ENCODE measurements around the gene MUC7. TPM values are rescaled to one million over a fixed set of nuclear protein-coding genes. Genes with fewer than 3 reads are reported as not detected.
A peak's percentile ranks its signal among the peaks of the same experiment; 100 is the strongest.
"Not testable (repeated sequence)": the region's sequence is repeated elsewhere in the genome, so short reads cannot be mapped to it uniquely, and the experiment has no call there.

MUC7 gene
- not detected for total RNA-seq
- long read RNA-seq, result 0 reads

DNA sequence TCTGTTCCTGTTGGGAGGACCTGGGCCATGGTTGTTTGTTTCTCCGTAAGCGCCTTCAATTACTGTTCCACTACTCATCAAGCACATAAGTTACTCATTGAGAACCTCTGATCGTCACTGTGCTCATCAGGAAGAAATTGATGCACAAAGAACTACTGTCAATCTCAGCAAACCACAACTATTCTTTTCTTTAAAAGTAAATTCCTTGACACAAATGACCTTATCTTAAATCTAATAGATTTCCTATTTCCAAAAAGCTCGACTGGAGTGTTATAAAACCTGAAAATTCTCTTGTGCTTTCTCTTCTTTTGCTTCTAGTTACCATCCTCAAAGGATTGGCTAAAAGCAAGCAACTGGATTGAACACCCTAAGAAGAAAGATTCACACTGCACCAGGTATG is at the start of gene MUC7:
MUC7 (plus strand) TSS at position 301 of the 400 bp plus-strand sequence. CDS start 1,825 bp downstream, outside the sequence.
- intact Hi-C loops (cut with DNase I, micrococcal nuclease), result no loop called here
- DNase-seq, result no peak
- ATAC-seq, result no peak

- no peak for ATAC-seq
- intact Hi-C loops (cut with DNase I, micrococcal nuclease), result no loop called here
- no peak for DNase-seq
Measured at GRCh38 chr4:70425306-70425705, 46.7 kb upstream of the MUC7 start.

DNA sequence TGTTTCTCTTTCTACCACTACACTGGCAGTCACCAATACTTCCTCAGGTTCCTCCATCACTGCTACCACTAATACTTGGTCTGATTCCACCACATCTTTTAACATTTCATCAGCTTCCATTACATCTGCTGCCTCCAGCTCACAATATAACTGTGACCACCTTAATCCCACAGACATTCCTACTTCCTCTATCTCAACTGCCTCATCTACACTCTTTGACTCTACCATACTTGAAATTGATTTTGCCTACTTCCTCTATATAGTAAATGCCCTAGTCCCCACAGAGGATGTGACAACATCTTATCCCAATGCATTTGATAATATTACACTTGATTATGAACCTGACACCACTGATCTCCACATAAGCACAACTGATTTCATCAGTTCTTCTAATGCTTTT is 45.2 kb upstream of the MUC7 start:
- DNase-seq, result no peak
- ATAC-seq, result no peak
- intact Hi-C loops (cut with DNase I, micrococcal nuclease), result no loop called here

DNA sequence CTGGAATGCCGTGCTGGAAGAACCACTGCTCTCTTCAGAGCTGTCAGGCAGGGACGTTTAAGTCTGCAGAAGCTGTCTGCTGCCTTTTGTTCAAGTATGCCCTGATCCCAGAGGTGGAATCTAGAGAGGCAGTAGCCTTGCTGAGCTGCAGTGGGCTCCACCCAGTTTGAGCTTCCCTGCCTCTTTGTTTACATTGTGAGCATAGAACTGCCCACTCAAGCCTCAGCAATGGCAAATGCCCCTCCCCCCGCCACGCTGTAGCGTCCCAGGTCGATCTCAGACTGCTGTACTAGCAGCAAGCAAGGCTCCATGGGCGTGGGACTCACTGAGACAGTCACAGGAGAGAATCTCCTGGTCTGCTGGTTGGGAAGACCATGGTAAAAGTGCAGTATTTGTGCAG is 34.8 kb upstream of the MUC7 start:
- no peak for ATAC-seq
- intact Hi-C loops (cut with DNase I, micrococcal nuclease), result no loop called here

GRCh38 chr4:70442474-70442873 is 29.5 kb upstream of the MUC7 start:
- intact Hi-C loops (cut with DNase I, micrococcal nuclease), result no loop called here
- no peak for DNase-seq
- no peak for ATAC-seq

More for the DNA sequence above, 34.8 kb upstream of the MUC7 start:
- no peak for DNase-seq

GRCh38 chr4:70443329-70443728 is 28.7 kb upstream of the MUC7 start:
- no peak for ATAC-seq
- no peak for DNase-seq
- intact Hi-C loops (cut with DNase I, micrococcal nuclease), result no loop called here

DNA sequence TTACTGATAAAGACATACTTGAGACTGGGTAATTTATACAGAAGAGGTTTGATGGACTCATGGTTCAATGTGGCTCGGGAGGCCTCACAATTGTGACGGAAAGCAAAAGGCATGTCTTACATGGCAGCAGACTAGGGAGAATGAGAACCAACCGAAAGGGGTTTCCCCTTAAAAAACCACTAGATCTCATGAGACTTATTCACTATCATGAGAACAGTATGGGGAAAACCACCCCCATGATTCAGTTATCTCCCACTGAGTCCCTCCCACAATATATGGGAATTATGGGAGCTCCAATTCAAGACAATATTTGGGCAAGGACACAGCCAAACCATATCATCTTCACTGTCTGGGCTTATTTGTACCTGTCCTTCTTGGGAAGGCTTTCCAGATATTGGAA is 22.8 kb upstream of the MUC7 start:
- DNase-seq, result no peak
- ATAC-seq, result no peak
- intact Hi-C loops (cut with DNase I, micrococcal nuclease), result no loop called here

GRCh38 chr4:70452946-70453345 is 19.1 kb upstream of the MUC7 start:
- DNase-seq (no peak), ATAC-seq (no peak)
- intact Hi-C loops (cut with DNase I, micrococcal nuclease), result no loop called here

DNA sequence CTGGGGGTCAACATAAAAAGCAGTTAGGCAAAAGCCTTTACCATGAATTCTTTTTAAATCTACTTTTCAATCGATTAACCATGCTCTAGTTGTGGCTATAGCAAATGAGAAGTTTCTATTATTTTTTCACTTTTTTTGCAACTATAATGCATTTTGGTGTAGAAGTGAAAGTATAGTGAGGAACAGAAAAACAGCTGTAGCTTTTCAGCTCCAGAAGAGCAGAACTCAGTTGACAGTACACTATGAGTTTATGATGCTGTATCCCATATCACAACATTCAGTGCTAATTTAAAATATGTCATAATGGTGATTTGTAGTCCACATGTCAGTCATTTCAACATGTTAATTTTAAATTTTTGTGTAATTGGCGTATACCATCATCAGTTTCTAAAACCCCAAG is 8.7 kb upstream of the MUC7 start:
- ATAC-seq, result no peak
- no peak for DNase-seq
- intact Hi-C loops (cut with DNase I, micrococcal nuclease), result no loop called here

- DNase-seq, result no peak
- ATAC-seq, result no peak
- intact Hi-C loops (cut with DNase I, micrococcal nuclease), result no loop called here
Measured at GRCh38 chr4:70473679-70474078, 1.7 kb downstream of the MUC7 start.

DNA sequence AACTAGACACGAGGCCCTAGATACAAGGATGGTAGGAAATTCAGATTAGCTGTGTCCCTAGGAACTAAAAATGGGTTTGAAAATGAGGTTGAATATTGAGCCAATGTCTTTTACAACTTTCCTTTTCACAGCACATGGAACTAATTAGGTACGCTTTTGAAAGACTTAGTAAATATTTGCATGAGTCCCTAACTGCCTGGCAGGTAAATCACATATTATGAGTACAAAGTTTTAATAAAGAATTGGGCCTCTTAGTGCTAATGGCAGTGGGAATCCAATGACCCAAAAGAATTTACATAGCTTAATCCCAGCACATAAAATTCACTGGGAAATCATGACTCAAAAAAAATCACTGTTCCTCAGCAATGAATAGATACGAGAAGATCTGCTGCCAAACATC is 16.8 kb downstream of the MUC7 start:
- intact Hi-C loops (cut with DNase I, micrococcal nuclease), result no loop called here
- no peak for ATAC-seq

GRCh38 chr4:70496231-70496630 is 24.2 kb downstream of the MUC7 start:
- intact Hi-C loops (cut with DNase I, micrococcal nuclease), result no loop called here
- no peak for DNase-seq
- no peak for ATAC-seq

More for the DNA sequence above, 16.8 kb downstream of the MUC7 start:
- no peak for DNase-seq

- intact Hi-C loops (cut with DNase I, micrococcal nuclease); ATAC-seq; DNase-seq: not testable (repeated sequence)
Measured at GRCh38 chr4:70501838-70502237, 29.8 kb downstream of the MUC7 start.

DNA sequence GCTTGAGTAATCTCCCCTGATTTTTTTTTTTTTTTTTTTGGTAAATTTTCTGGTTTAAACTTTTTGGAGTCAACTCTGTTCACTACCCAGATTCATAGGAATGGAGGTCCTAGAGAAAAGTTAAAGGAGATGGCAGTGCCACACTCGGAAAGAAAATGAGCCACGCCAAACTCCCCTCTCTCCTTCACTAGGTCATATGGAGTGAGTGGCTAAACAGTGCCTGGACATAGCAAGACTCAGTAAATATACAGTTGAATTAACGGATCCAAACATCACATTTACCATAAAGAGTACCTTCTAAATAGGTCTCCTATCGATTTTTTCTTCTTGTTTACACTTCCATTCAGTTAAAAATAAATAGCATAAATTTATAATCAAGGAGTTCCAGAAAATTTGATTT is 32.7 kb downstream of the MUC7 start:
- no peak for ATAC-seq
- DNase-seq, result no peak
- intact Hi-C loops (cut with DNase I, micrococcal nuclease), result no loop called here

DNA sequence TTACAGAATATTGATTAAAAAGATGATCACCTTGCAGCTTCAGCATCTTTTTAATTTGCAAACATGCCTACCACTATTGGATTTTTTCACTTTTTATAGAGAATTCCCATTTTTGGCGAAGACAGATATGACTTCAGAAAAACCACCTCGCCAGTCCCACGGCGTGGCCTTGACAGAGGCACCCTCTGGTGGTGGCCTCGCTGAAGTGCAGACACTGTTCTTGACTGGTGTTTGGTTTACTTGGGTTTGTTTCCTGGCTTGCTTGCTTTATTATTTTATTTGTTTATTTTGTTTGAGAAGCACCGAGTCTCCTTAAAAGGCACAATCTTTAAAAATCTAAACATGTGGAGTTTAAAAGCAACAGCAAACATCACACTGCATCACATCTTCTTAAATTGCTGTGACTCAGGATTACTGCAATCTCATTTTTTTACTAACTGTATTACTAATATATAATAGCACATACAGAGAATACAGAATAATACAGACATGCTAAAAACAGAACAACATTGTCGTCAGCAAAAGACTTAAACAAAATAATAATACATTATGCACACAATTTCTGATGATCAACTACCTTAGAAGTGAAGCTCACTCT is 33.3 kb downstream of the MUC7 start:
- ATAC-seq (peak; percentile 71), DNase-seq (peak in 1 of 2 donors; percentile 53)
- intact Hi-C loops (cut with DNase I, micrococcal nuclease), result no loop called here

GRCh38 chr4:70508801-70509200 is 36.8 kb downstream of the MUC7 start:
- intact Hi-C loops (cut with DNase I, micrococcal nuclease), result no loop called here
- ATAC-seq, result no peak
- no peak for DNase-seq

GRCh38 chr4:70511365-70511764 is 39.4 kb downstream of the MUC7 start:
- DNase-seq (no peak), ATAC-seq (no peak)
- intact Hi-C loops (cut with DNase I, micrococcal nuclease), result no loop called here

- intact Hi-C loops (cut with DNase I, micrococcal nuclease), result no loop called here
- ATAC-seq, result no peak
Measured at GRCh38 chr4:70515367-70516250, 43.6 kb downstream of the MUC7 start.

GRCh38 chr4:70518269-70518668 is 46.3 kb downstream of the MUC7 start, which contains the start of gene AMTN:
Gene AMTN (plus strand): TSS chr4:70518569. CDS start chr4:70518778, 209 bp downstream.
- intact Hi-C loops (cut with DNase I, micrococcal nuclease), result no loop called here
- DNase-seq (no peak), ATAC-seq (no peak)

More at GRCh38 chr4:70515367-70516250, 43.6 kb downstream of the MUC7 start:
- DNase-seq, result no peak

DNA sequence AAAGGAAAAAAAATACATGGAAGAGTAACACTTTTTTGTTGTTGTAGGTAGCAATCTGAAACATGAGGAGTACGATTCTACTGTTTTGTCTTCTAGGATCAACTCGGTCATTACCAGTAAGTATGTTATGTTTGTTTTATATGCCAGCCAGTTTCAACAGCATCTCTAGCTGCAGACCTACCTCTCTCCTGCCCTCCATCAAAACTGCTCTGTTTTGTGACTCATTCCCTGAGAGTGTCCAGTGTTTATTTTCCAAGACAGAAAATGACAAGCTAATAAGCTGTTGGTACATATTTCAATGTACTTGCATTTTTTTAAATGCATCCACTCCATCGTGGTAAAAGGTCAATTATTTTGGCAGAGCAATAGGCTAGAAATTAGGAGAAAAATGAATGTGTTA is 46.7 kb downstream of the MUC7 start:
- DNase-seq (no peak), ATAC-seq (no peak)
- intact Hi-C loops (cut with DNase I, micrococcal nuclease), result no loop called here

Measured in left colon (tissue), 2 donors.